ENCODE results near the gene TRIM41. TPM values are rescaled to one million over a fixed set of nuclear protein-coding genes. Genes with fewer than 3 reads are reported as not detected.

Gene TRIM41
- total and polyA plus RNA-seq, 4 donors = 10.7 to 39.7 (median 30.8) TPM

DNA sequence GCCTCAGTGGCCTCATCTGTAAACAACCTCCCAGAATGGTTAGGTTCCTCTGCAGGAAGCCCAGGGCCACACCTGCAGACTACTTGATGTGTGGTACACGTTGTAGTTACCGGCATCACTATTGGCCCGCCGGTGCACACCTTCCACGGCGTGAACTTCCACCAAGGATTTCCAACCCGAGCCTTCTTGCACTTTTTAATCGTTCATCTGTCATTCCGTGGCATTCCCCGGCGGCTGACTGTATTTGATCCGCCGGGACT lies 5.3 kb upstream of the TRIM41 start:
- no peak for DNase-seq (ENCODE audit: low read depth in 4 of 6, low spot score in 6 of 6)
- Histone ChIP-seq H3K27me3 (ENCODE audit: control insufficient read depth, insufficient read depth, low read length) (peaks cover 53% of the 10 kb centered on the region), H3K27ac (ENCODE audit: low read depth, low read length) (peak overlapping the region; percentile 57), H3K4me1 (ENCODE audit: control insufficient read depth, insufficient read depth, low read length) (peaks cover 45% of the 10 kb centered on the region), H3K4me3 (ENCODE audit: low read depth, low read length) (peak overlapping the region; percentile 57), H3K9me3 (ENCODE audit: control insufficient read depth, insufficient read depth, low read length) (no peaks in the 10 kb centered on the region), H3K36me3 (ENCODE audit: control insufficient read depth, insufficient read depth, low read length) (no peaks in the 10 kb centered on the region)
- WGBS (ENCODE audit: insufficient coverage) = 2% methylated on average over 11 of the region's 13 CpGs

DNA sequence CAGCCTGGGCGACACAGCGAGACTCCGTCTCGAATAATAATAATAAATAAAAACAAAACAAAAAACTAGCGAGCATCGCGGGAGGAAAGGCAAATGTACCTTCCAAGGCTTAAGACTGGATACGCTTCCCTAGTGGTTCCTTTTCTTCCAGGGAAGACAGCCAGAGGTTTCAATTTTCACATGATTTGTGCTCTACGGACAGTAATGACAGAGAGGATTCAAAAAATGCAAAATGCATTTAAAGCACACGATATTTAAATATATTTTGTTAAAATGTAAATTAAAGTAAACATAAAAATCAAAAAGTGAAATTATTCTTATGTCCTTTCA lies 4.3 kb upstream of the TRIM41 start:
- WGBS (ENCODE audit: insufficient coverage) = 19% methylated on average over 6 of the region's 10 CpGs
- Histone ChIP-seq H3K27me3 (ENCODE audit: control insufficient read depth, insufficient read depth, low read length) (peaks cover 46% of the 10 kb centered on the region), H3K4me1 (ENCODE audit: control insufficient read depth, insufficient read depth, low read length) (peaks cover 46% of the 10 kb centered on the region), H3K9me3 (ENCODE audit: control insufficient read depth, insufficient read depth, low read length) (no peaks in the 10 kb centered on the region), H3K4me3 (ENCODE audit: low read depth, low read length) (peak overlapping the region; percentile 57), H3K36me3 (ENCODE audit: control insufficient read depth, insufficient read depth, low read length) (no peaks in the 10 kb centered on the region), H3K27ac (ENCODE audit: low read depth, low read length) (peak overlapping the region; percentile 69)
- peak in 1 of 6 donors; percentile 37 for DNase-seq (ENCODE audit: low read depth in 4 of 6, low spot score in 6 of 6)

DNA sequence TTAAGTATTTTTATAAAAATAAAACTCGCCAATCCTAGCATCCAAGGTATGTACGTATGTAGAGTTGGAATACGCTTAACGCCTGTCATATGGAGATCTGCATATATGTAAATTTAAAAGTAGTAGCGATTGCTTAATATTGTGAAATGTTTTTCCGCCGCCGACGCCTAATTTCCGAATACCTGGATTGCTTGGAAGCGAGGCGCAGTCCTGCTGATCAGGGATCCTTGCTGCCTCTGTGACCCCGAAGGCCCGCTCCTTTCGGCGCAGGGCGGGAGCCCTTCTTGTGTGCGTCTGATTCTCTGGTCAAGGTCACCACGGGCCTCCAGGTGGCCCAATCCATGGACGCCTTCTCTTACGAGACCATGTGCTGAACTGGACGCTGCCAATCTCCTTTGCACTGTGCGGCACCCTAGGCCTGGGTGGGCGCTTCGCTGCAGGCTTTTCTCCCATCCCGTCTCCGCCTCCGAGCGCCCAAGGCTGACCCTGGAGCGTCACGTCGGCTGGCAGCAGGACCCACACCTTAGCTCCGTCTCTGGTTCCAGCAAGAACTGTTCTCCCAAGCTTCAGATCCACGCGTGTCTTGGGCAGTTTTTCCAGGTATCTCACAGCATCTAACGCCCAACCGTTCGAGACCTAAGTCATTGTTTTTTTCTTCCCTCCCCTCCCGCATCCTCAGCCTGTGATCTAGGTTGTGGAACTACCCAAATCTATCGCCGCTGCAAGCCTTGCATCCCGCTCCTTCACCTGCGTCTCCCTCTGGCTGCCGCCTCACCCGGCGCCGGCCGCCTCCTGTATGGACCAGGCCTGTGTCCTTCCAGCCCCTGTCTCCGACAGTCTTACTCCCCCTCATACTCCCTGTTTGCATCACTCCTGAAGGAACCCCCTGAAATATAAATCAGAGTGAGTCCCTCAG lies 3.6 kb upstream of the TRIM41 start:
- 28% methylated on average over 47 of the region's 49 CpGs for WGBS (ENCODE audit: insufficient coverage)
- Histone ChIP-seq H3K4me3 (ENCODE audit: low read depth, low read length) (no peak overlapping the region), H3K36me3 (ENCODE audit: control insufficient read depth, insufficient read depth, low read length) (no peaks in the 10 kb centered on the region), H3K27ac (ENCODE audit: low read depth, low read length) (no peak overlapping the region), H3K27me3 (ENCODE audit: control insufficient read depth, insufficient read depth, low read length) (peaks cover 38% of the 10 kb centered on the region), H3K9me3 (ENCODE audit: control insufficient read depth, insufficient read depth, low read length) (no peaks in the 10 kb centered on the region), H3K4me1 (ENCODE audit: control insufficient read depth, insufficient read depth, low read length) (peaks cover 54% of the 10 kb centered on the region)
- DNase-seq (ENCODE audit: low read depth in 4 of 6, low spot score in 6 of 6) = no peak

GRCh38 chr5:181220178-181220515 lies 2.9 kb upstream of the TRIM41 start:
- Histone ChIP-seq H3K27me3 (ENCODE audit: control insufficient read depth, insufficient read depth, low read length) (peaks cover 34% of the 10 kb centered on the region), H3K36me3 (ENCODE audit: control insufficient read depth, insufficient read depth, low read length) (no peaks in the 10 kb centered on the region), H3K4me1 (ENCODE audit: control insufficient read depth, insufficient read depth, low read length) (peaks cover 58% of the 10 kb centered on the region), H3K9me3 (ENCODE audit: control insufficient read depth, insufficient read depth, low read length) (no peaks in the 10 kb centered on the region), H3K4me3 (ENCODE audit: low read depth, low read length) (no peak overlapping the region), H3K27ac (ENCODE audit: low read depth, low read length) (no peak overlapping the region)
- WGBS (ENCODE audit: insufficient coverage) = 68% methylated on average over 8 of the region's 10 CpGs
- DNase-seq (ENCODE audit: low read depth in 4 of 6, low spot score in 6 of 6) = no peak

DNA sequence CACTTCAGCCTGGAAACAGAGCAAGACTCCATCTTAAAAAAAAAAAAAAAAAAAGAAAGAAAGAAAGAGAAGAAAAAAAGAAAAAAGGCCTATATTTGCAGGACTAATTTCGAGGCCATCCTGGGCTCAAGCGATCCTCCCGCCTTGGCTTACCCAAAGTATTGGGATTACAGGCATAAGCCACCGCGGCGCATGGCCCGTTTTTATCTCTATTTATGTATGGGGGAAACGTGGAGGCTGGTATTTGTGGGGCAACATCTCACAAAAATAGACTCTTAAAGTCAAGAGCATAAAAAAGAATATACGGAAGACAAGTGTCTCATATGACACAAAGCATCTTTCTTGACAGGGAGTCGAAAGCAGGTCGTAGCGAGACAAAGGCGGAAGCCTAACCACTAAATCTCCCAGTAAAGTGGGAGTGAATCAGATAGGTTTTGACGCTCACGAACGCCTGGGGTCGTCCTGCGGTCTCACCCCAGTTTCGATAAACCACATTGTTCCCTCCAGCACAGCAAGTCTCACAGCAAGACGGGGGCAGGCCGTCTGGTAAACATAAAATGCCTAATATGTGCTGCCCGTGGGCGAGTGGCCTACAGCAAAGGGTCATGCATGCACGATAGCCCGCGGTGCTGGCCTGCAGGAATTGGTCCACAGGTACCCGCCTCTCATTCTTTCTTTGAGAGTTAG lies 1.8 kb upstream of the TRIM41 start:
- Histone ChIP-seq H3K9me3 (ENCODE audit: control insufficient read depth, insufficient read depth, low read length) (no peaks in the 10 kb centered on the region), H3K27me3 (ENCODE audit: control insufficient read depth, insufficient read depth, low read length) (peaks cover 28% of the 10 kb centered on the region), H3K4me3 (ENCODE audit: low read depth, low read length) (peak overlapping the region; percentile 96), H3K27ac (ENCODE audit: low read depth, low read length) (peak overlapping the region; percentile 99), H3K36me3 (ENCODE audit: control insufficient read depth, insufficient read depth, low read length) (no peaks in the 10 kb centered on the region), H3K4me1 (ENCODE audit: control insufficient read depth, insufficient read depth, low read length) (peaks cover 54% of the 10 kb centered on the region)
- no peak for DNase-seq (ENCODE audit: low read depth in 4 of 6, low spot score in 6 of 6)
- WGBS (ENCODE audit: insufficient coverage) = 33% methylated on average over 24 of the region's 27 CpGs

DNA sequence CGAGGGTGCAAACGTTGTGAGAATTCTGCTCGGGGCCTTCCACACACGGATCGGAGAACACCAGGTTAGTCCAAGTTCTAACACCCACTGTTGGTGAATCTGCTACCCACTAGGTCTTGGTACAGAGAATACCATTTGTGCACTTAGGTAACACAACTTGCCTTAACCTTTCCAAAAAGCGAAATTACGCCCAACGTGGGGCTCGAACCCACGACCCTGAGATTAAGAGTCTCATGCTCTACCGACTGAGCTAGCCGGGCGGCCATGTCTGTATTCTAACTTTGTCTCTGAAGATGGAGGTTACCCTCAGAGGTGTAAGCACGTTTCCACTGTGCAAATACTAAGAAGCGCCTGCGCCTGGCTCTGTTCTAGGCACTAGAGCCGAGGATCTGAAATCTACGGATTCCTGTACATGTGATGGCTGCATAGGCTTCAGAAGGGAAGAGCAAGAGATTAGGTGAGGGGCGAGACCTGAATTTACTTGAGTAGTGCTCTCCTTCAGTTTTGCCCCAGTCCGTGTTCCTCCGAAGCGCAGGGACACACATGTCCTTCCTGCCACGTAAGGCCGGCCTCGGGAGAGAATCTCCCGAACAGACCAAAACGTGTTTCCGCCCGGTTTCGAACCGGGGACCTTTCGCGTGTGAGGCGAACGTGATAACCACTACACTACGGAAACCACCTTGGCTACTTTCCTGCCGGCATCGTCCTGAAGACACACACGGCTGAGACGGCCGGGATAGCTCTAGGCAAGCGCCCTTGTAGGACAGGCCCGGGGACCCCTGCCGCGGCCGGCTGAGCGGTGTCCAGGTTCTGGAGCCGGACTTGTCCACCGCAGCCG lies 1.1 kb upstream of the TRIM41 start:
- Histone ChIP-seq H3K36me3 (ENCODE audit: control insufficient read depth, insufficient read depth, low read length) (peaks cover 6% of the 10 kb centered on the region), H3K4me1 (ENCODE audit: control insufficient read depth, insufficient read depth, low read length) (peaks cover 47% of the 10 kb centered on the region), H3K9me3 (ENCODE audit: control insufficient read depth, insufficient read depth, low read length) (no peaks in the 10 kb centered on the region), H3K27ac (ENCODE audit: low read depth, low read length) (peak overlapping the region; percentile 99), H3K27me3 (ENCODE audit: control insufficient read depth, insufficient read depth, low read length) (peaks cover 24% of the 10 kb centered on the region), H3K4me3 (ENCODE audit: low read depth, low read length) (peak overlapping the region; percentile 96)
- 2% methylated on average over 50 of the region's 50 CpGs for WGBS (ENCODE audit: insufficient coverage)
- DNase-seq (ENCODE audit: low read depth in 4 of 6, low spot score in 6 of 6) = peak in 4 of 6 donors; percentile 87 to 98 (median 94)

DNA sequence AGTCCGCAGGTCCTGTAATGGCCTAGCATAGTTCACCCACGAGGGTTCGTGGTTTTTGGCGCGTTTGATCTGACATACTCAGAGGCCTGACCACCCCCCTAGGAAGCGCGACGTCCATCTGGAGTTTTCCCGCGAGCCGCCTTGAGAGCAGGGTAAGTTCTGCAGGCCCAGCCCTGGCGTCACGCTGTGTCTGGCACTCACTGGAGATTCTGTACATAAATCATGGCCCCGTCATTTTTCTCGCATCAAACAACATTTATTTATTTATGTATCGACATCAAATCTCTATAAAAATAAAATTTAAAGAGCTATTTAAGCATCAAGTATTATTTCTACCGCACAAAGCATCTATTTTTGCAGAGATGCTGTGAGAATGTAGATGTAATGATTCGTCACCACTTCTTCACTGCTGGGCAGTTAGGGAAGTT lies 437 bp upstream of the TRIM41 start:
- WGBS (ENCODE audit: insufficient coverage) = 0% methylated on average over 13 of the region's 18 CpGs
- peak overlapping the region; percentile 96 for H3K4me3 ChIP-seq (ENCODE audit: low read depth, low read length)
- no peak for DNase-seq (ENCODE audit: low read depth in 4 of 6, low spot score in 6 of 6)
- H3K36me3 ChIP-seq (ENCODE audit: control insufficient read depth, insufficient read depth, low read length) = peaks cover 11% of the 10 kb centered on the region
- no peaks in the 10 kb centered on the region for H3K9me3 ChIP-seq (ENCODE audit: control insufficient read depth, insufficient read depth, low read length)
- peaks cover 41% of the 10 kb centered on the region for H3K4me1 ChIP-seq (ENCODE audit: control insufficient read depth, insufficient read depth, low read length)
- H3K27me3 ChIP-seq (ENCODE audit: control insufficient read depth, insufficient read depth, low read length) = peaks cover 18% of the 10 kb centered on the region
- peak overlapping the region; percentile 99 for H3K27ac ChIP-seq (ENCODE audit: low read depth, low read length)

GRCh38 chr5:181223729-181224389 lies 778 bp downstream of the TRIM41 start:
- H3K27me3 ChIP-seq (ENCODE audit: control insufficient read depth, insufficient read depth, low read length) = peaks cover 15% of the 10 kb centered on the region
- WGBS (ENCODE audit: insufficient coverage) = under 1% methylated on average over 28 of the region's 31 CpGs
- DNase-seq (ENCODE audit: low read depth in 4 of 6, low spot score in 6 of 6) = peak in 2 of 6 donors; percentile 87 to 95
- peak overlapping the region; percentile 99 for H3K27ac ChIP-seq (ENCODE audit: low read depth, low read length)
- H3K4me3 ChIP-seq (ENCODE audit: low read depth, low read length) = peak overlapping the region; percentile 96
- H3K4me1 ChIP-seq (ENCODE audit: control insufficient read depth, insufficient read depth, low read length) = peaks cover 33% of the 10 kb centered on the region
- H3K36me3 ChIP-seq (ENCODE audit: control insufficient read depth, insufficient read depth, low read length) = peaks cover 15% of the 10 kb centered on the region
- H3K9me3 ChIP-seq (ENCODE audit: control insufficient read depth, insufficient read depth, low read length) = no peaks in the 10 kb centered on the region
